Neural progenitor cell (in vitro differentiated cells): ENCODE measurements around the gene CABP4. TPM values are rescaled to one million over a fixed set of nuclear protein-coding genes. Genes with fewer than 3 reads are reported as not detected.
"Not testable (repeated sequence)": the region's sequence is repeated elsewhere in the genome, so short reads cannot be mapped to it uniquely, and the experiment has no call there.

Experiments
- DNase-seq: peaks from one replicate; pipeline ENCODE4 v3.0.0-alpha.2; 2016; ENCODE audit warnings: low spot score
- H2AFZ ChIP-seq: fragments of 200-600 bp; sonication (generic); replicated peaks from 2 replicates; pipeline ENCODE4 v1.6.1; 2016; ENCODE audit warnings: antibody characterized with exemption
- H3F3A ChIP-seq: fragments of 200-600 bp; sonication (generic); 2 replicates; pipeline ENCODE4 v1.6.1; 2016; ENCODE audit warnings: antibody characterized with exemption, low read depth
- H3K27ac ChIP-seq: fragments of 200-600 bp; sonication (generic); 2 replicates; pipeline ENCODE4 v1.5.1; 2016; ENCODE audit warnings: mild to moderate bottlenecking
- H3K27me3 ChIP-seq: fragments of 200-600 bp; sonication (generic); 2 replicates; pipeline ENCODE4 v1.6.1; 2016; ENCODE audit warnings: mild to moderate bottlenecking, moderate library complexity
- H3K36me3 ChIP-seq: fragments of 200-600 bp; sonication (generic); 2 replicates; pipeline ENCODE4 v1.5.1; 2016
- H3K4me1 ChIP-seq: fragments of 200-600 bp; sonication (generic); 2 replicates; pipeline ENCODE4 v1.6.1; 2016; ENCODE audit warnings: mixed run types
- H3K4me2 ChIP-seq: fragments of 200-600 bp; sonication (generic); 2 replicates; pipeline ENCODE4 v1.6.1; 2016
- H3K4me3 ChIP-seq: fragments of 200-600 bp; sonication (generic); 2 replicates; pipeline ENCODE4 v1.5.1; 2016
- H3K79me2 ChIP-seq: fragments of 200-600 bp; sonication (generic); 2 replicates; pipeline ENCODE4 v1.6.1; 2016; ENCODE audit warnings: low read depth
- H3K9ac ChIP-seq: fragments of 200-600 bp; sonication (generic); 2 replicates; pipeline ENCODE4 v1.6.1; 2016
- H3K9me3 ChIP-seq: fragments of 200-600 bp; sonication (generic); 2 replicates; pipeline ENCODE4 v1.5.1; 2016; ENCODE audit warnings: low read depth
- H4K20me1 ChIP-seq: fragments of 200-600 bp; sonication (generic); 2 replicates; pipeline ENCODE4 v1.6.1; 2016; ENCODE audit warnings: low read depth
- H3K27ac Mint-ChIP-seq: 3 replicates; pipeline ENCODE4 v1.8.0; 2021; ENCODE audit warnings: mixed read lengths
- H3K27me3 Mint-ChIP-seq: 2 replicates; pipeline ENCODE4 v1.8.0; 2022; ENCODE audit warnings: low read depth, mild to moderate bottlenecking, inconsistent platforms, moderate library complexity, mixed read lengths; ENCODE audit not compliant: insufficient read depth
- H3K36me3 Mint-ChIP-seq: 3 replicates; pipeline ENCODE4 v1.8.0; 2021; ENCODE audit warnings: mixed read lengths
- H3K4me1 Mint-ChIP-seq: 3 replicates; pipeline ENCODE4 v1.8.0; 2021; ENCODE audit warnings: mixed read lengths
- H3K4me3 Mint-ChIP-seq: 3 replicates; pipeline ENCODE4 v1.8.0; 2021; ENCODE audit warnings: mild to moderate bottlenecking, moderate library complexity, mixed read lengths
- H3K9me3 Mint-ChIP-seq: 3 replicates; pipeline ENCODE4 v1.8.0; 2020; ENCODE audit warnings: mixed read lengths
- EZH2 ChIP-seq: fragments of 200-600 bp; sonication (generic); IDR thresholded peaks from 2 replicates; pipeline ENCODE4 v1.6.1; 2017; ENCODE audit warnings: antibody characterized with exemption, mild to moderate bottlenecking, moderate library complexity
- EZH2phosphoT487 ChIP-seq: fragments of 200-600 bp; sonication (generic); IDR thresholded peaks from 2 replicates; pipeline ENCODE4 v1.6.1; 2017; ENCODE audit warnings: antibody characterized with exemption
- total RNA-seq: library from RNA; depleted of rRNA; stranded (reverse); fragments of >200 nt; gene quantifications from 2 replicates; pipeline ENCODE4 v1.2.3, GENCODE V29; 2015; ENCODE audit warnings: low replicate concordance
- TF ChIP-seq, protein P1 (sequence below): fragments of 200-600 bp; sonication (generic); IDR thresholded peaks from 2 replicates; pipeline ENCODE4 v1.5.1; 2017; ENCODE audit warnings: antibody characterized with exemption, mild to moderate bottlenecking

CABP4 gene
- total RNA-seq, 1 donor from 2014 or later, result not detected

DNA sequence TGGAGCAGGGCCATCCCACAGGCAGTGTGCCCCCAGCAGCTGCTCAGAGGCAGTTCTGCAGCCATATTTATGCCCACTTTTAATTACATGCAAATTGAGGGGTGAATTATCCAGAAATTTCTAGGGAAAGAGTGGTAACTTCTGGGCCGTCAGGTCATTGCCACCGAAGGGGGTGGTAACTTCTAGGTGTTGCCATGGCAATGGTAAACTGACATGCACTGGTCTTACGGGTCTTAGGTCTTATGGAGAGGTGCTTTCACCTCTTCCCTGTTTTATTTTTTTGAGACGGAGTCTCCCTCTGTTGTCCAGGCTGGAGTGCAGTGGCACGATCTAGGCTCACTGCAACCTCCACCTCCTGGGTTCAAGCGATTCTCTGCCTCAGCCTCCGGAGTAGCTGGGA is 17.7 kb downstream of the CABP4 start:
- Mint-ChIP-seq H3K36me3 (no peaks in the 10 kb centered on the region), H3K27ac (no peak overlapping the region), H3K4me3 (peak overlapping the region; percentile 62), H3K4me1 (peaks cover 27% of the 10 kb centered on the region), H3K27me3 (peaks cover 15% of the 10 kb centered on the region), H3K9me3 (peaks cover 10% of the 10 kb centered on the region)
- Histone ChIP-seq H3K9me3 (no peaks in the 10 kb centered on the region), H3F3A (no peaks in the 10 kb centered on the region), H3K27ac (no peak overlapping the region), H3K79me2 (no peaks in the 10 kb centered on the region), H4K20me1 (no peaks in the 10 kb centered on the region), H2AFZ (no peak overlapping the region), H3K4me3 (no peak overlapping the region), H3K36me3 (no peaks in the 10 kb centered on the region), H3K27me3 (no peaks in the 10 kb centered on the region), H3K4me1 (peaks cover 5% of the 10 kb centered on the region), H3K9ac (no peak overlapping the region), H3K4me2 (no peak overlapping the region)
- TF ChIP-seq, protein P1, sequence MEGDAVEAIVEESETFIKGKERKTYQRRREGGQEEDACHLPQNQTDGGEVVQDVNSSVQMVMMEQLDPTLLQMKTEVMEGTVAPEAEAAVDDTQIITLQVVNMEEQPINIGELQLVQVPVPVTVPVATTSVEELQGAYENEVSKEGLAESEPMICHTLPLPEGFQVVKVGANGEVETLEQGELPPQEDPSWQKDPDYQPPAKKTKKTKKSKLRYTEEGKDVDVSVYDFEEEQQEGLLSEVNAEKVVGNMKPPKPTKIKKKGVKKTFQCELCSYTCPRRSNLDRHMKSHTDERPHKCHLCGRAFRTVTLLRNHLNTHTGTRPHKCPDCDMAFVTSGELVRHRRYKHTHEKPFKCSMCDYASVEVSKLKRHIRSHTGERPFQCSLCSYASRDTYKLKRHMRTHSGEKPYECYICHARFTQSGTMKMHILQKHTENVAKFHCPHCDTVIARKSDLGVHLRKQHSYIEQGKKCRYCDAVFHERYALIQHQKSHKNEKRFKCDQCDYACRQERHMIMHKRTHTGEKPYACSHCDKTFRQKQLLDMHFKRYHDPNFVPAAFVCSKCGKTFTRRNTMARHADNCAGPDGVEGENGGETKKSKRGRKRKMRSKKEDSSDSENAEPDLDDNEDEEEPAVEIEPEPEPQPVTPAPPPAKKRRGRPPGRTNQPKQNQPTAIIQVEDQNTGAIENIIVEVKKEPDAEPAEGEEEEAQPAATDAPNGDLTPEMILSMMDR, result no peak
- TF ChIP-seq EZH2 (no peak), EZH2phosphoT487 (no peak)
- DNase-seq, result no peak

DNA sequence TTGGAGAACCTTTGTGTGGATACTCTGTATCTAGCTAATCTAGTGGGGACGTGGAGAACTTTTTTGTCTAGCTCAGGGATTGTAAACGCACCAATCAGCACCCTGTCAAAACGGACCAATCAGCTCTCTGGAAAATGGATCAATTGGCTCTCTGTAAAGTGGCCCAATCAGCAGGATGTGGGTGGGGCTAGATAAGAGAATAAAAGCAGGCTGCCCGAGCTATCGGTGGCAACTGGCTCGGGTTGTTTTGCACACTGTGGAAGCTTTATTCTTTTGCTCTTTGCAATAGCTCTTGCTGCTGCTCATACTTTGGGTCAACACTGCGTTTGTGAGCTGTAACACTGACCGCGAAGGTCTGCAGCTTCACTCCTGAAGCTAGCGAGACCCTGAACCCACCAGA is 21.5 kb downstream of the CABP4 start:
- H3K27ac ChIP-seq, H3K9me3 ChIP-seq, H3K4me3 ChIP-seq, DNase-seq, H3K79me2 ChIP-seq, H3K36me3 Mint-ChIP-seq, H4K20me1 ChIP-seq, H3F3A ChIP-seq, H3K4me1 ChIP-seq, H3K27me3 ChIP-seq, H3K9ac ChIP-seq, H3K36me3 ChIP-seq, H2AFZ ChIP-seq, H3K4me2 ChIP-seq: not testable (repeated sequence)
- Mint-ChIP-seq H3K27me3 (peaks cover 10% of the 10 kb centered on the region), H3K4me1 (peaks cover 24% of the 10 kb centered on the region), H3K27ac (peak overlapping the region; percentile 75), H3K9me3 (peaks cover 12% of the 10 kb centered on the region), H3K4me3 (peak overlapping the region; percentile 54)

DNA sequence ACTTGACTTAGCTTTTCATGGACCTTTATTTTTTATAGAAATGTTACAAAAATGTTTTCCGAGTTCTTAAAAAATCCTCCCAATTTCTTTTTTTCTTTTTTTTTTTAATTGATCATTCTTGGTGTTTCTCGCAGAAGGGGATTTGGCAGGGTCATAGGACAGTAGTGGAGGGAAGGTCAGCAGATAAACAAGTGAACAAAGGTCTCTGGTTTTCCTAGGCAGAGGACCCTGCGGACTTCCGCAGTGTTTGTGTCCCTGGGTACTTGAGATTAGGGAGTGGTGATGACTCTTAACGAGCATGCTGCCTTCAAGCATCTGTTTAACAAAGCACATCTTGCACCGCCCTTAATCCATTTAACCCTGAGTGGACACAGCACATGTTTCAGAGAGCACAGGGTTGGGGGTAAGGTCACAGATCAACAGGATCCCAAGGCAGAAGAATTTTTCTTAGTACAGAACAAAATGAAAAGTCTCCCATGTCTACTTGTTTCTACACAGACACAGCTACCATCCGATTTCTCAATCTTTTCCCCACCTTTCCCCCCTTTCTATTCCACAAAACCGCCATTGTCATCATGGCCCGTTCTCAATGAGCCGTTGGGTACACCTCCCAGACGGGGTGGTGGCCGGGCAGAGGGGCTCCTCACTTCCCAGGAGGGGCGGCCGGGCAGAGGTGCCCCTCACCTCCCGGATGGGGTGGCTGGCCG is 22.3 kb downstream of the CABP4 start:
- peak overlapping the region; percentile 55 for H3K27ac Mint-ChIP-seq

DNA sequence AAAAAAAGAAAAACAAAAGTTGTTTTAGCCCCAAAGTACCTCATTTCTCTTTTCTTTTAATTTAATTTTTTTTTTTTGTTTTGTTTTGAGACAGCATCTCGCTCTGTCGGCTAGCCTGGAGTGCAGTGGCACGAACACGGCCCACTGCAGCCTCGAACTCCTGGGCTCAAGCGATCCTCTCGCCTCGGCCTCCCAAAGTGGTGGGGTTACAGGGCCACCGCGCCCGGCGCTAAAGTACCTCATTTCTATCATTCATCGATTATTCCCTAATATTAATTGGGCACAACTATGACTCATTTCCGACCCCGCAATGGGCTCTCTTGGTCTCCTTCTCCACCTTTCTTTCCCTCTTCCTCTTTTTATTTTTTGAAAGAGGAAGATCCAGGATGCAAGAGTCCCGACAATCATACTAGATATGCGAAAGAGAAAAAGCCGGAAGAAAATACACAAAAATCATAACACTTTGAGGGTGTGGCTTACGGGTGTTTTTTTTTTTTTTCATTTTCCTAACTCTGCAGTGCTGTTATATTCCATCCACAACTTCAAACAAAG is 27.2 kb downstream of the CABP4 start:
- Mint-ChIP-seq H3K27me3 (peaks cover 9% of the 10 kb centered on the region), H3K27ac (peak overlapping the region; percentile 100), H3K4me3 (peak overlapping the region; percentile 92), H3K9me3 (peaks cover 2% of the 10 kb centered on the region), H3K4me1 (peaks cover 39% of the 10 kb centered on the region), H3K36me3 (peaks cover 10% of the 10 kb centered on the region)
- no peaks in the 10 kb centered on the region for H3K9me3 ChIP-seq
- H3K27ac ChIP-seq, result no peak overlapping the region
- H3K27me3 ChIP-seq, result peaks cover 11% of the 10 kb centered on the region
- no peak for TF ChIP-seq EZH2
- TF ChIP-seq, protein P1, result no peak
- TF ChIP-seq EZH2phosphoT487, result no peak
- H3K79me2 ChIP-seq, result peaks cover 11% of the 10 kb centered on the region
- H3F3A ChIP-seq, result no peaks in the 10 kb centered on the region
- no peaks in the 10 kb centered on the region for H3K4me1 ChIP-seq
- no peaks in the 10 kb centered on the region for H3K36me3 ChIP-seq
- peak overlapping the region; percentile 39 for H3K4me3 ChIP-seq
- peak overlapping the region; percentile 48 for H2AFZ ChIP-seq
- H3K9ac ChIP-seq, result no peak overlapping the region
- peak overlapping the region; percentile 68 for H3K4me2 ChIP-seq
- DNase-seq, result no peak
- H4K20me1 ChIP-seq, result no peaks in the 10 kb centered on the region

More for the DNA sequence above, 22.3 kb downstream of the CABP4 start:
- not testable (repeated sequence) for H3K4me1 ChIP-seq, H3K9me3 ChIP-seq, H3K36me3 ChIP-seq, H3K4me2 ChIP-seq, H3K4me3 Mint-ChIP-seq, H3K9ac ChIP-seq, H3K27me3 ChIP-seq, H4K20me1 ChIP-seq, H2AFZ ChIP-seq, DNase-seq, H3K36me3 Mint-ChIP-seq, H3K27ac ChIP-seq, H3K4me3 ChIP-seq, H3F3A ChIP-seq, H3K79me2 ChIP-seq
- Mint-ChIP-seq H3K27me3 (peaks cover 10% of the 10 kb centered on the region), H3K4me1 (peaks cover 27% of the 10 kb centered on the region), H3K9me3 (peaks cover 12% of the 10 kb centered on the region)
